ENCODE results near the gene SEPTIN8. TPM values are rescaled to one million over a fixed set of nuclear protein-coding genes. Genes with fewer than 3 reads are reported as not detected.

The SEPTIN8 gene
- total and polyA plus RNA-seq, 10 of the 15 experiments (the other 5 are each of a cell fraction or from before 2014, with no cell fraction given), result 6.1 to 96.1 (median 29.4) TPM

DNA sequence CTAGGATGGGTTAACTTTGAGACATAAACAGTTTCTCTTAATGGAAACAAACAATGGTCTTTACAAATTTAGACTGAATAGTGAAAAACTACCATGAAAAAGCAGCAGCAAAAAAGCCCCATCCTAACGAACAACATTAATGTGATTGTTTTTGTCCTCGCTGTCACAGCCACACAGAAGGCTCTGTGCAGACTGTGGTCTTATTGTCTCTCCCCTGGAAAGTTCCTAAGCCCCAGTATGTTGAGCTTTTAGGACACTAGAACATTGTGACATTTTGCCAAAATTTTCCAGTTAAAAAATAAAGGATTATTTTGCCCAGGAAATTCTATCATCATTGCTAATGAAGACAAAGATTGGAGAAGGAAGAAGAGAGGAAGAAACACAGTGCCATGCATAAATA, 23.5 kb upstream of the SEPTIN8 start:
- H3K27me3 ChIP-seq (replicated peaks in 1 of 2; ENCODE audit: control insufficient read depth in 2 of 2, insufficient read depth in 2 of 2, low read length in 1 of 2), result no peaks in the 10 kb centered on the region
- H3K4me2 ChIP-seq (ENCODE audit: control insufficient read depth, insufficient read depth), result no peak overlapping the region
- no peak overlapping the region for H3K27ac ChIP-seq (ENCODE audit: control insufficient read depth, insufficient read depth)
- no peak for FAIRE-seq
- 42% methylated on average over 2 of the region's 2 CpGs for WGBS (ENCODE audit: insufficient coverage, insufficient replicate concordance, low lambda C conversion rate, missing lambda C conversion rate)
- no peak overlapping the region for H2AFZ ChIP-seq (ENCODE audit: control insufficient read depth, low read depth, low read length)
- intact Hi-C loops (cut with micrococcal nuclease; ENCODE audit: unreplicated experiment), result no loop called here
- TF ChIP-seq KDM1A (IDR thresholded peaks at IDR 0.05; ENCODE audit: borderline replicate concordance) (no peak), CBFB (IDR thresholded peaks at IDR 0.05; ENCODE audit: low read depth) (no peak), LARP7 (IDR thresholded peaks at IDR 0.05) (no peak), STAT3 (IDR thresholded peaks at IDR 0.05; ENCODE audit: low read depth, low read length) (no peak), TCF7 (IDR thresholded peaks at IDR 0.05; ENCODE audit: borderline replicate concordance) (no peak), WRNIP1 (IDR thresholded peaks at IDR 0.05; ENCODE audit: borderline replicate concordance, low read depth, low read length) (no peak), EP300 (IDR thresholded peaks at IDR 0.05; ENCODE audit: borderline replicate concordance in 1 of 2, control insufficient read depth in 1 of 2, low read depth in 2 of 2, low read length in 2 of 2) (no peak)
- TF ChIP-seq, protein P1, sequence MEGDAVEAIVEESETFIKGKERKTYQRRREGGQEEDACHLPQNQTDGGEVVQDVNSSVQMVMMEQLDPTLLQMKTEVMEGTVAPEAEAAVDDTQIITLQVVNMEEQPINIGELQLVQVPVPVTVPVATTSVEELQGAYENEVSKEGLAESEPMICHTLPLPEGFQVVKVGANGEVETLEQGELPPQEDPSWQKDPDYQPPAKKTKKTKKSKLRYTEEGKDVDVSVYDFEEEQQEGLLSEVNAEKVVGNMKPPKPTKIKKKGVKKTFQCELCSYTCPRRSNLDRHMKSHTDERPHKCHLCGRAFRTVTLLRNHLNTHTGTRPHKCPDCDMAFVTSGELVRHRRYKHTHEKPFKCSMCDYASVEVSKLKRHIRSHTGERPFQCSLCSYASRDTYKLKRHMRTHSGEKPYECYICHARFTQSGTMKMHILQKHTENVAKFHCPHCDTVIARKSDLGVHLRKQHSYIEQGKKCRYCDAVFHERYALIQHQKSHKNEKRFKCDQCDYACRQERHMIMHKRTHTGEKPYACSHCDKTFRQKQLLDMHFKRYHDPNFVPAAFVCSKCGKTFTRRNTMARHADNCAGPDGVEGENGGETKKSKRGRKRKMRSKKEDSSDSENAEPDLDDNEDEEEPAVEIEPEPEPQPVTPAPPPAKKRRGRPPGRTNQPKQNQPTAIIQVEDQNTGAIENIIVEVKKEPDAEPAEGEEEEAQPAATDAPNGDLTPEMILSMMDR (IDR thresholded peaks at IDR 0.05 in 2 of 3, conservative IDR thresholded peaks at IDR 0.05 in 1 of 3; ENCODE audit: control insufficient read depth in 2 of 3, extremely low read depth in 1 of 3, insufficient read depth in 1 of 3, low read depth in 3 of 3, low read length in 3 of 3), result no peak
- TF ChIP-seq, protein P2, sequence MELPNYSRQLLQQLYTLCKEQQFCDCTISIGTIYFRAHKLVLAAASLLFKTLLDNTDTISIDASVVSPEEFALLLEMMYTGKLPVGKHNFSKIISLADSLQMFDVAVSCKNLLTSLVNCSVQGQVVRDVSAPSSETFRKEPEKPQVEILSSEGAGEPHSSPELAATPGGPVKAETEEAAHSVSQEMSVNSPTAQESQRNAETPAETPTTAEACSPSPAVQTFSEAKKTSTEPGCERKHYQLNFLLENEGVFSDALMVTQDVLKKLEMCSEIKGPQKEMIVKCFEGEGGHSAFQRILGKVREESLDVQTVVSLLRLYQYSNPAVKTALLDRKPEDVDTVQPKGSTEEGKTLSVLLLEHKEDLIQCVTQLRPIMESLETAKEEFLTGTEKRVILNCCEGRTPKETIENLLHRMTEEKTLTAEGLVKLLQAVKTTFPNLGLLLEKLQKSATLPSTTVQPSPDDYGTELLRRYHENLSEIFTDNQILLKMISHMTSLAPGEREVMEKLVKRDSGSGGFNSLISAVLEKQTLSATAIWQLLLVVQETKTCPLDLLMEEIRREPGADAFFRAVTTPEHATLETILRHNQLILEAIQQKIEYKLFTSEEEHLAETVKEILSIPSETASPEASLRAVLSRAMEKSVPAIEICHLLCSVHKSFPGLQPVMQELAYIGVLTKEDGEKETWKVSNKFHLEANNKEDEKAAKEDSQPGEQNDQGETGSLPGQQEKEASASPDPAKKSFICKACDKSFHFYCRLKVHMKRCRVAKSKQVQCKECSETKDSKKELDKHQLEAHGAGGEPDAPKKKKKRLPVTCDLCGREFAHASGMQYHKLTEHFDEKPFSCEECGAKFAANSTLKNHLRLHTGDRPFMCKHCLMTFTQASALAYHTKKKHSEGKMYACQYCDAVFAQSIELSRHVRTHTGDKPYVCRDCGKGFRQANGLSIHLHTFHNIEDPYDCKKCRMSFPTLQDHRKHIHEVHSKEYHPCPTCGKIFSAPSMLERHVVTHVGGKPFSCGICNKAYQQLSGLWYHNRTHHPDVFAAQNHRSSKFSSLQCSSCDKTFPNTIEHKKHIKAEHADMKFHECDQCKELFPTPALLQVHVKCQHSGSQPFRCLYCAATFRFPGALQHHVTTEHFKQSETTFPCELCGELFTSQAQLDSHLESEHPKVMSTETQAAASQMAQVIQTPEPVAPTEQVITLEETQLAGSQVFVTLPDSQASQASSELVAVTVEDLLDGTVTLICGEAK (IDR thresholded peaks at IDR 0.05; ENCODE audit: borderline replicate concordance), result no peak
- RAD21 ChIA-PET (ENCODE audit: unreplicated experiment), result interaction anchor here (0.8 to 2.9 kb wide), 10 partner anchors 13 to 273 kb away, joined by 3 to 27 read pairs (median 8); partner anchors contain the start of gene SOWAHA
- no TSS peak for BruUV-seq (replicated peaks)
- no peaks in the 10 kb centered on the region for H3K36me3 ChIP-seq (ENCODE audit: control insufficient read depth in 2 of 2, insufficient read depth in 2 of 2, low read length in 1 of 2)
- H3K9me3 ChIP-seq (replicated peaks; ENCODE audit: control insufficient read depth, insufficient read depth, low read length), result no peaks in the 10 kb centered on the region; the same call in 2 of the 3 replicates
- in situ Hi-C loops (cut with MboI), result no loop called here
- no peaks in the 10 kb centered on the region for H3K4me1 ChIP-seq (ENCODE audit: control insufficient read depth, insufficient read depth, low read length)
- H4K20me1 ChIP-seq (ENCODE audit: control insufficient read depth, insufficient read depth), result no peaks in the 10 kb centered on the region
- H3K79me2 ChIP-seq (ENCODE audit: control insufficient read depth, insufficient read depth, low read length), result no peaks in the 10 kb centered on the region
- no peak for DNase-seq (ENCODE audit: low read depth, low spot score)
- SMC1A ChIA-PET (ENCODE audit: uncharacterized antibody, unreplicated experiment), result interaction anchor here (1.0 to 5.5 kb wide), 12 partner anchors 8 to 294 kb away, joined by 4 to 44 read pairs (median 8); partner anchors contain the start of genes KIF3A and SEPTIN8
- H3K4me3 ChIP-seq, result no peak overlapping the region
- ATAC-seq, result no peak
- H3K9ac ChIP-seq (ENCODE audit: control insufficient read depth, insufficient read depth, low read length), result no peak overlapping the region
- CTCF ChIA-PET, result interaction anchor here (0.7 to 5.8 kb wide), 9 partner anchors 8 to 298 kb away, joined by 3 to 50 read pairs (median 7); partner anchors contain the start of genes CCNI2 and IL13
- POLR2A ChIA-PET, result interaction anchor here (0.9 to 1.7 kb wide), 3 partner anchors 23 to 67 kb away, joined by 3 to 5 read pairs (median 5); partner anchors contain the start of gene SEPTIN8

Measured in GM12878 (cell line).